HepG2 (cell line): ENCODE results near the gene TACC3. TPM values are rescaled to one million over a fixed set of nuclear protein-coding genes. Genes with fewer than 3 reads are reported as not detected.

Experiments
- ATF2 ChIP-seq: sonication (generic); formaldehyde crosslinking; IDR thresholded peaks from 2 replicates; pipeline ENCODE4 v1.4.0; 2020; ENCODE audit warnings: missing genetic modification reagents
- CBX5 ChIP-seq: sonication (generic); formaldehyde crosslinking; IDR thresholded peaks from 2 replicates; pipeline ENCODE4 v1.4.0; 2020; ENCODE audit warnings: missing genetic modification reagents, borderline replicate concordance
- HCFC1 ChIP-seq: fragments of 150-350 bp; IDR thresholded peaks from 2 replicates; pipeline ENCODE4 v1.6.1; 2014; ENCODE audit warnings: low read depth, low read length
- NAIF1 ChIP-seq: sonication (generic); formaldehyde crosslinking; IDR thresholded peaks from 2 replicates; pipeline ENCODE4 v1.5.0; 2020; ENCODE audit warnings: mild to moderate bottlenecking, missing genetic modification reagents, borderline replicate concordance
- ZFP62 ChIP-seq: sonication (generic); formaldehyde crosslinking; IDR thresholded peaks from 2 replicates; pipeline ENCODE4 v1.4.0; 2020; ENCODE audit warnings: missing genetic modification reagents
- ZNF138 ChIP-seq: sonication (generic); formaldehyde crosslinking; IDR thresholded peaks from 2 replicates; pipeline ENCODE4 v1.5.0; 2020; ENCODE audit warnings: mild to moderate bottlenecking, low read depth, missing genetic modification reagents
- ZNF234 ChIP-seq: sonication (generic); formaldehyde crosslinking; conservative IDR thresholded peaks from 2 replicates; pipeline ENCODE4 v1.5.1; 2020; ENCODE audit warnings: mild to moderate bottlenecking, missing genetic modification reagents
- ZNF263 ChIP-seq: sonication (generic); formaldehyde crosslinking; IDR thresholded peaks from 2 replicates; pipeline ENCODE4 v1.4.0; 2020; ENCODE audit warnings: missing genetic modification reagents
- ZNF563 ChIP-seq: sonication (generic); formaldehyde crosslinking; IDR thresholded peaks from 2 replicates; pipeline ENCODE4 v1.8.0; 2022; ENCODE audit warnings: mild to moderate bottlenecking, moderate library complexity, missing genetic modification reagents
- ZNF704 ChIP-seq: sonication (generic); formaldehyde crosslinking; IDR thresholded peaks from 2 replicates; pipeline ENCODE4 v1.8.1; 2023; ENCODE audit warnings: mild to moderate bottlenecking, inconsistent platforms, moderate library complexity, missing genetic modification reagents, borderline replicate concordance
- ZNF776 ChIP-seq: sonication (generic); formaldehyde crosslinking; IDR thresholded peaks from 2 replicates; pipeline ENCODE4 v1.4.0; 2020; ENCODE audit warnings: mild to moderate bottlenecking, missing genetic modification reagents
- ZNF788 ChIP-seq: sonication (generic); formaldehyde crosslinking; IDR thresholded peaks from 2 replicates; pipeline ENCODE4 v1.5.0; 2020; ENCODE audit warnings: mild to moderate bottlenecking, missing genetic modification reagents, borderline replicate concordance
- polyA plus RNA-seq, 8 experiments: library from polyadenylated mRNA; depleted of rRNA in 3 of 8; stranded (reverse) in 7 of 8; unstranded in 1 of 8; fragments of >200 nt; fragmentation: Illumina TruSeq in 4 of 8; extraction: Trizol in 4 of 8; gene quantifications; 2 replicates each; pipeline versions ENCODE4 v1.2.1 to v1.2.3, GENCODE V29; 2011 to 2016; ENCODE audit warnings: low read depth in 4 of 8, missing spikeins in 1 of 8, mixed read lengths in 1 of 8; ENCODE audit not compliant: insufficient read depth in 1 of 8
- total RNA-seq, 5 experiments: library from RNA; depleted of rRNA; stranded (reverse); fragments of >200 nt; fragmentation: Illumina TruSeq; extraction: Trizol; gene quantifications; 2 replicates each; pipeline ENCODE4 v1.2.3, GENCODE V29; 2016; ENCODE audit warnings: low read depth in 1 of 5

Gene TACC3
- total and polyA plus RNA-seq, 2 of the 13 experiments (the other 11 are each of a cell fraction or from before 2014, with no cell fraction given), result 20.3 to 21.2 TPM

GRCh38 chr4:1766106-1767060 lies 45.1 kb downstream of the TACC3 start (continued):
- TF ChIP-seq ATF2 (CRISPR knock-in tag), result peak; percentile 46; the same call in 1 of the 2 replicates
- TF ChIP-seq ZNF138 (CRISPR knock-in tag), result no peak
- no peak for TF ChIP-seq HCFC1
- peak; percentile 14; the same call in 1 of the 2 replicates for TF ChIP-seq ZNF776
- no peak for TF ChIP-seq ZNF563 (CRISPR knock-in tag)
- TF ChIP-seq ZNF263 (CRISPR knock-in tag), result no peak
- no peak for TF ChIP-seq NAIF1 (CRISPR knock-in tag)
- TF ChIP-seq ZNF234 (CRISPR knock-in tag), result 0 out of 2 replicates have a peak, but pooled peaks have one; percentile 58
- no peak for TF ChIP-seq ZFP62 (CRISPR knock-in tag)
- TF ChIP-seq ZNF788 (CRISPR knock-in tag), result peak; percentile 76; the same call in 1 of the 2 replicates
- TF ChIP-seq CBX5 (CRISPR knock-in tag), result 0 out of 2 replicates have a peak, but pooled peaks have one; percentile 66
- peak; percentile 63; the same call in 1 of the 2 replicates for TF ChIP-seq ZNF704 (CRISPR knock-in tag)
